Keratinocyte (primary cell): ENCODE results near the gene ASF1B.

Experiments used
- EZH2 ChIP-seq: IDR thresholded peaks from one replicate; pipeline ENCODE4 v1.6.1; 2012; ENCODE audit warnings: inconsistent platforms, mild to moderate bottlenecking, low read length, moderate library complexity
- TF ChIP-seq, protein P1 (sequence below), 3 experiments: IDR thresholded peaks in 1 of 3; conservative IDR thresholded peaks in 1 of 3; optimal IDR thresholded peaks in 1 of 3; 2 replicates in 2 of 3; 3 replicates in 1 of 3; pipeline versions ENCODE3 to v1.5.1; 2011; ENCODE audit warnings: low read length in 3 of 3, mild to moderate bottlenecking in 3 of 3, moderate library complexity in 2 of 3, control low read depth in 1 of 3, inconsistent platforms in 1 of 3; ENCODE audit not compliant: insufficient read depth in 2 of 3; ENCODE audit errors: extremely low read depth in 1 of 3

DNA sequence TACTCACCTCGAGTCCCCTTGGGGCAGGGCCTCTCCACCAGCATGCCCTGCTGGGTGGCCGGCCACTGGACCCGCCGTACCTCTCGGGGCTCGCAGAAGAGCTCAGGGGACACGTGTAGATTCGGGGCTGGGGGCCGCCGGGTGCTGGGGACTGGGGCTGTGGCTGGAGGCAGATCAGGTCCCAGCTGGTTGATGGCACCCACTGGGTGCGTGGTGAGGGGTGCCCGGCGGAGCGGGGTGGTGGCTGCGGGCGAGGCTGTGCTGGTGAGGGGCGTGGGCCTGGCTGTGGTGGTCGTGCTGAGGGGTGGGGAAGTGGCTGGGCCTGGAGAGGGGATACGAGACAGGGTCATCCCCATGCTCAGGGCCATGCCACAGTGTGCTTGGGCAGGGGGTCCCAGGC is 24.9 kb upstream of the ASF1B start:
- TF ChIP-seq, protein P1, sequence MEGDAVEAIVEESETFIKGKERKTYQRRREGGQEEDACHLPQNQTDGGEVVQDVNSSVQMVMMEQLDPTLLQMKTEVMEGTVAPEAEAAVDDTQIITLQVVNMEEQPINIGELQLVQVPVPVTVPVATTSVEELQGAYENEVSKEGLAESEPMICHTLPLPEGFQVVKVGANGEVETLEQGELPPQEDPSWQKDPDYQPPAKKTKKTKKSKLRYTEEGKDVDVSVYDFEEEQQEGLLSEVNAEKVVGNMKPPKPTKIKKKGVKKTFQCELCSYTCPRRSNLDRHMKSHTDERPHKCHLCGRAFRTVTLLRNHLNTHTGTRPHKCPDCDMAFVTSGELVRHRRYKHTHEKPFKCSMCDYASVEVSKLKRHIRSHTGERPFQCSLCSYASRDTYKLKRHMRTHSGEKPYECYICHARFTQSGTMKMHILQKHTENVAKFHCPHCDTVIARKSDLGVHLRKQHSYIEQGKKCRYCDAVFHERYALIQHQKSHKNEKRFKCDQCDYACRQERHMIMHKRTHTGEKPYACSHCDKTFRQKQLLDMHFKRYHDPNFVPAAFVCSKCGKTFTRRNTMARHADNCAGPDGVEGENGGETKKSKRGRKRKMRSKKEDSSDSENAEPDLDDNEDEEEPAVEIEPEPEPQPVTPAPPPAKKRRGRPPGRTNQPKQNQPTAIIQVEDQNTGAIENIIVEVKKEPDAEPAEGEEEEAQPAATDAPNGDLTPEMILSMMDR (optimal IDR thresholded peaks at IDR 0.05 in 1 of 3, IDR thresholded peaks at IDR 0.05 in 1 of 3, conservative IDR thresholded peaks at IDR 0.05 in 1 of 3; ENCODE audit: extremely low read depth in 1 of 3, insufficient read depth in 2 of 3, low read length in 3 of 3): no peak
- TF ChIP-seq EZH2: no peak
